MM.1S (cell line): ENCODE results near the gene MID1.

Experiments used
- DNase-seq: peaks from one replicate; pipeline ENCODE4 v3.0.0-alpha.2; 2015
- H2AFZ ChIP-seq: fragments of 300-600 bp; sonication (generic); 2 replicates; pipeline ENCODE4 v1.6.0; 2016; ENCODE audit warnings: antibody characterized with exemption, low read length
- H3F3A ChIP-seq: fragments of 300-600 bp; sonication (generic); 2 replicates; pipeline ENCODE4 v1.6.1; 2016; ENCODE audit warnings: mild to moderate bottlenecking, antibody characterized with exemption, low read length, moderate library complexity, mixed read lengths; ENCODE audit not compliant: insufficient read depth
- H3K27ac ChIP-seq: fragments of 300-600 bp; sonication (generic); 2 replicates; pipeline ENCODE4 v1.5.1; 2016; ENCODE audit warnings: mild to moderate bottlenecking, low read length
- H3K27me3 ChIP-seq: fragments of 300-600 bp; sonication (generic); replicated peaks from 2 replicates; pipeline ENCODE4 v1.6.0; 2016; ENCODE audit warnings: low read length; ENCODE audit not compliant: insufficient read depth
- H3K36me3 ChIP-seq: fragments of 300-600 bp; sonication (generic); replicated peaks from 2 replicates; pipeline ENCODE4 v1.6.1; 2016; ENCODE audit warnings: mild to moderate bottlenecking, low read length, mixed read lengths; ENCODE audit not compliant: insufficient read depth
- H3K4me1 ChIP-seq: fragments of 300-600 bp; sonication (generic); 2 replicates; pipeline ENCODE4 v1.6.1; 2016; ENCODE audit warnings: low read length, mixed read lengths
- H3K4me2 ChIP-seq: fragments of 300-600 bp; sonication (generic); 2 replicates; pipeline ENCODE4 v1.6.0; 2016; ENCODE audit warnings: low read depth, low read length
- H3K4me3 ChIP-seq: fragments of 300-600 bp; sonication (generic); 2 replicates; pipeline ENCODE4 v1.5.1; 2016; ENCODE audit warnings: low read length, mixed read lengths
- H3K79me2 ChIP-seq: fragments of 300-600 bp; sonication (generic); 2 replicates; pipeline ENCODE4 v1.6.1; 2016; ENCODE audit warnings: mixed run types, low read length, mixed read lengths
- H3K9ac ChIP-seq: fragments of 300-600 bp; sonication (generic); 2 replicates; pipeline ENCODE4 v1.6.1; 2016; ENCODE audit warnings: low read length, mixed read lengths
- H3K9me2 ChIP-seq: fragments of 300-600 bp; sonication (generic); replicated peaks from 2 replicates; pipeline ENCODE4 v1.6.1; 2016; ENCODE audit warnings: mild to moderate bottlenecking, low read length, mixed read lengths; ENCODE audit not compliant: insufficient read depth
- H3K9me3 ChIP-seq: fragments of 300-600 bp; sonication (generic); replicated peaks from 2 replicates; pipeline ENCODE4 v1.6.1; 2016; ENCODE audit warnings: mild to moderate bottlenecking, low read length, mixed read lengths; ENCODE audit not compliant: insufficient read depth
- H4K20me1 ChIP-seq: fragments of 300-600 bp; sonication (generic); 2 replicates; pipeline ENCODE4 v1.6.1; 2016; ENCODE audit warnings: mild to moderate bottlenecking, low read length, moderate library complexity, mixed read lengths; ENCODE audit not compliant: insufficient read depth
- EZH2 ChIP-seq: fragments of 300-600 bp; sonication (generic); optimal IDR thresholded peaks from 2 replicates; pipeline ENCODE3; 2017; ENCODE audit warnings: low read depth, mild to moderate bottlenecking, antibody characterized with exemption, low read length, mixed read lengths
- EZH2phosphoT487 ChIP-seq: fragments of 300-600 bp; sonication (generic); IDR thresholded peaks from 2 replicates; pipeline ENCODE4 v1.6.1; 2018; ENCODE audit warnings: antibody characterized with exemption, low read length
- TF ChIP-seq, protein P1 (sequence below): fragments of 300-600 bp; sonication (generic); IDR thresholded peaks from 2 replicates; pipeline ENCODE4 v1.5.1; 2016; ENCODE audit warnings: antibody characterized with exemption, low read length, mixed read lengths

The MID1 gene

DNA sequence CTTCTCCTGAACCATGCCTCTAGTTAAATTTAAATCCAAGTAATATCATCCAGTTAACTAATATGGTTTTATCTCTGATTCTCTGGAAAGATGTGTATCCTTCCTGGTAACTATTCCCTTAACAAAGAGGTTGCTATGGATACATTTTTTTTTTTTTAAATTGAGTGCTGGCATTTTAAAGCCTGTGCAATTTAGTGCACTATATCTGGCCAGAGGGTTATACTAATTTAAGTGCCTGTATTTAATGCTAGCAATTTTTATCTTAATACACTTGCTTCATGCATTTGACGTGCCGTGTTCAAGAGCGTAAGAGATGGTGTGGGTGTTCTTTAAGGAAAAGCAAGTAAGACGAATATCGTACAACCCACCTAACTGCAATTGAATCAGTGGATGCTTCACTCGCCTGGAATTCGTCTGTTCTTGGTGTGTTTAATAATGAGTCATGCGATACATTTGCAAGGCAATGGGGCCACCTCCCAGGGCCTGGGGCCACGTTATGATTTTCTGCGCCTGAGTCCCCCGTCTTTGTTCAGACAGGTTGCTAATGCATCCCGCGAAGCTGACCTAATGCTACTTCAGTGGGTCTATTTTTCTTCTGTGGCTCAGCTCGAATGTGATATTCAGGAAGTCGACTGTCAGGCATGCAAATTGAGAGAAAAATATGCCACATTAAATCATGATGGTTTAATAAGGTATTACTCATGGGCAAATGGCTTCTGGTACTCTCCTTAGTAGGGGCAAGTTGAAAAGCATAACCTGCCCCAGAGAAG is 14.2 kb upstream of the MID1 start:
- Histone ChIP-seq H3K79me2 (no peaks in the 10 kb centered on the region), H4K20me1 (no peaks in the 10 kb centered on the region), H3K9me3 (no peaks in the 10 kb centered on the region), H3K4me3 (no peak overlapping the region), H3K4me1 (no peaks in the 10 kb centered on the region), H3K27ac (no peak overlapping the region), H3K36me3 (no peaks in the 10 kb centered on the region), H3F3A (no peaks in the 10 kb centered on the region), H2AFZ (no peak overlapping the region), H3K4me2 (no peak overlapping the region), H3K9ac (no peak overlapping the region), H3K9me2 (no peaks in the 10 kb centered on the region), H3K27me3 (no peaks in the 10 kb centered on the region)
- DNase-seq, result no peak
- TF ChIP-seq, protein P1, sequence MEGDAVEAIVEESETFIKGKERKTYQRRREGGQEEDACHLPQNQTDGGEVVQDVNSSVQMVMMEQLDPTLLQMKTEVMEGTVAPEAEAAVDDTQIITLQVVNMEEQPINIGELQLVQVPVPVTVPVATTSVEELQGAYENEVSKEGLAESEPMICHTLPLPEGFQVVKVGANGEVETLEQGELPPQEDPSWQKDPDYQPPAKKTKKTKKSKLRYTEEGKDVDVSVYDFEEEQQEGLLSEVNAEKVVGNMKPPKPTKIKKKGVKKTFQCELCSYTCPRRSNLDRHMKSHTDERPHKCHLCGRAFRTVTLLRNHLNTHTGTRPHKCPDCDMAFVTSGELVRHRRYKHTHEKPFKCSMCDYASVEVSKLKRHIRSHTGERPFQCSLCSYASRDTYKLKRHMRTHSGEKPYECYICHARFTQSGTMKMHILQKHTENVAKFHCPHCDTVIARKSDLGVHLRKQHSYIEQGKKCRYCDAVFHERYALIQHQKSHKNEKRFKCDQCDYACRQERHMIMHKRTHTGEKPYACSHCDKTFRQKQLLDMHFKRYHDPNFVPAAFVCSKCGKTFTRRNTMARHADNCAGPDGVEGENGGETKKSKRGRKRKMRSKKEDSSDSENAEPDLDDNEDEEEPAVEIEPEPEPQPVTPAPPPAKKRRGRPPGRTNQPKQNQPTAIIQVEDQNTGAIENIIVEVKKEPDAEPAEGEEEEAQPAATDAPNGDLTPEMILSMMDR, result no peak
- TF ChIP-seq EZH2phosphoT487 (no peak), EZH2 (no peak)

DNA sequence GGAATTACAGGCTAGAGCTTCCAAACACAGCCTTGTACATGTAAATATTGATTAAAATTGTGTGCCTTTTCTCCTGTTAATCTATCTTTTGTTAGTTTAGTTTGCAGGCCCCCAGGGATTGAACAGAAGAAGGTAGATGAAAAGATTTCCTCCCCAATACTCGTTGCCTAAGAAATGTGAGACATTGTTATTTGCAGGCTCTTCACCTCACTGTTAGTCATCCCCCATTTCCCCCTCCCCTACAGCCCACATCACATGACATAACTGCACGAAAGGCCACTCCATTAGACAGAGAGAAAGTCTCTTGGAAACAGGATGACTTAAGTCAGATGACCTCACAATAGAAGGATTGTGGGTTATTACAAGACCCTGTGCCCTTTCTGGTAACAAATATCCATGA is 13.3 kb upstream of the MID1 start:
- no peaks in the 10 kb centered on the region for H3K79me2 ChIP-seq
- no peaks in the 10 kb centered on the region for H3F3A ChIP-seq
- no peaks in the 10 kb centered on the region for H4K20me1 ChIP-seq
- no peak for DNase-seq
- no peaks in the 10 kb centered on the region for H3K9me3 ChIP-seq
- TF ChIP-seq, protein P1, result no peak
- TF ChIP-seq EZH2phosphoT487 (no peak), EZH2 (no peak)
- no peaks in the 10 kb centered on the region for H3K9me2 ChIP-seq
- H3K4me1 ChIP-seq, result no peaks in the 10 kb centered on the region
- no peak overlapping the region for H3K9ac ChIP-seq
- H2AFZ ChIP-seq, result no peak overlapping the region
- no peaks in the 10 kb centered on the region for H3K27me3 ChIP-seq
- no peak overlapping the region for H3K4me2 ChIP-seq
- no peak overlapping the region for H3K27ac ChIP-seq
- no peaks in the 10 kb centered on the region for H3K36me3 ChIP-seq
- H3K4me3 ChIP-seq, result no peak overlapping the region

DNA sequence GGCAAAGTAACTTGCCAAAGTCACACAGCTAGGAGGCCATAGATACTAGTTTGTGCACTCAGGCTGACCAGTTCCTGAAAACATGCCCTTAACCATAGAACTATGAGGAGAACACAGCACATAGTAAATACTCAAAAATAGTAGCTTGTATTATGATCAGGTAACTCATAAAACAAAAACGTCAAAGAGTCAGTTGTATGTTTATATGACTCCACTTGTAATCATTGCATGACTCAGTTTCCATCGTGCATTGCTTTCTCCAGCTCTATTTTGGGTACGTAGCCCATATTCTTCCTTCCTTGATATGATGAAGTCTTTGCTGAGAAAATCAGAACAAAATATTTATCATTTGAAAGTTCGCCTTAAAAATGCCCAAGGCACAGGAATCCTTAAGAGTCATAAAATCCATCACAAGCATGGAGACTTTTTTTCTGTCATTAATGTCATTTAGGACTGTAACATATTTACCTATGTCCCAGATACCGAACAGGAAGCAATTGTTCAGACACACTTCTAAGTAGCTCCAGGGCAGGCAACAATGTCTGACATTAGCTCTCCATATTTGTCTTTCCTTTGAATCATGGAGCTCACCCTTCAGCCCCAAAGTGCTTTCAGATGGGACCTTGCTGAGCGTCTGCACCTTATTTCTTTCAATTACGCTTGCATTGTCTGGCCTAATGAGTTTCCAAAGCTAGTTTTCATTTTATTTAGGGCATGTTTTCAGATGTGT is 11.2 kb upstream of the MID1 start:
- DNase-seq, result no peak
- H2AFZ ChIP-seq, result no peak overlapping the region
- no peak overlapping the region for H3K4me2 ChIP-seq
- no peaks in the 10 kb centered on the region for H3F3A ChIP-seq
- no peak overlapping the region for H3K4me3 ChIP-seq
- no peaks in the 10 kb centered on the region for H3K79me2 ChIP-seq
- H3K36me3 ChIP-seq, result no peaks in the 10 kb centered on the region
- TF ChIP-seq, protein P1, result no peak
- no peaks in the 10 kb centered on the region for H3K9me2 ChIP-seq
- no peak overlapping the region for H3K27ac ChIP-seq
- no peaks in the 10 kb centered on the region for H4K20me1 ChIP-seq
- H3K9me3 ChIP-seq, result no peaks in the 10 kb centered on the region
- no peaks in the 10 kb centered on the region for H3K4me1 ChIP-seq
- no peak overlapping the region for H3K9ac ChIP-seq
- no peaks in the 10 kb centered on the region for H3K27me3 ChIP-seq
